HG02798 (cell line): Measurements from ENCODE around the gene FAM228B.
"Not testable (repeated sequence)": the region's sequence is repeated elsewhere in the genome, so short reads cannot be mapped to it uniquely, and the experiment has no call there.

Experiments
- ATAC-seq: cut with Tn5 transposase; IDR thresholded peaks from one replicate; pipeline ENCODE4 v1.9.1; 2021; ENCODE audit warnings: mild to moderate bottlenecking; ENCODE audit not compliant: unreplicated experiment, poor library complexity

The FAM228B gene

GRCh38 chr2:24197213-24197612, 73.9 kb downstream of the FAM228B start:
- ATAC-seq: not testable (repeated sequence)

GRCh38 chr2:24199968-24200590, 76.8 kb downstream of the FAM228B start:
- ATAC-seq: no peak

GRCh38 chr2:24200799-24201198, 77.5 kb downstream of the FAM228B start:
- ATAC-seq: no peak

GRCh38 chr2:24203029-24203786, 79.9 kb downstream of the FAM228B start:
- no peak for ATAC-seq

- ATAC-seq: no peak
Observed at GRCh38 chr2:24203787-24204150, 80.5 kb downstream of the FAM228B start.

- no peak for ATAC-seq
Observed at GRCh38 chr2:24204505-24204904, 81.2 kb downstream of the FAM228B start.

- no peak for ATAC-seq
Observed at GRCh38 chr2:24205131-24205530, 81.9 kb downstream of the FAM228B start.

GRCh38 chr2:24206242-24206641, 83.0 kb downstream of the FAM228B start:
- no peak for ATAC-seq

- ATAC-seq: no peak
Observed at GRCh38 chr2:24206714-24207113, 83.4 kb downstream of the FAM228B start.

- ATAC-seq: no peak
Observed at GRCh38 chr2:24207359-24207758, 84.1 kb downstream of the FAM228B start.

- no peak for ATAC-seq
Observed at GRCh38 chr2:24208490-24208889, 85.2 kb downstream of the FAM228B start.

- ATAC-seq: no peak
Observed at GRCh38 chr2:24209389-24210105, 86.3 kb downstream of the FAM228B start.

GRCh38 chr2:24210106-24210455, 86.8 kb downstream of the FAM228B start:
- ATAC-seq: no peak

GRCh38 chr2:24210723-24211122, 87.5 kb downstream of the FAM228B start:
- ATAC-seq: no peak

GRCh38 chr2:24211408-24211807, 88.1 kb downstream of the FAM228B start:
- ATAC-seq: no peak

GRCh38 chr2:24214880-24215279, 91.6 kb downstream of the FAM228B start:
- peak; percentile 90 for ATAC-seq
